Measurements from ENCODE around the gene LAMA3.

The LAMA3 gene

DNA sequence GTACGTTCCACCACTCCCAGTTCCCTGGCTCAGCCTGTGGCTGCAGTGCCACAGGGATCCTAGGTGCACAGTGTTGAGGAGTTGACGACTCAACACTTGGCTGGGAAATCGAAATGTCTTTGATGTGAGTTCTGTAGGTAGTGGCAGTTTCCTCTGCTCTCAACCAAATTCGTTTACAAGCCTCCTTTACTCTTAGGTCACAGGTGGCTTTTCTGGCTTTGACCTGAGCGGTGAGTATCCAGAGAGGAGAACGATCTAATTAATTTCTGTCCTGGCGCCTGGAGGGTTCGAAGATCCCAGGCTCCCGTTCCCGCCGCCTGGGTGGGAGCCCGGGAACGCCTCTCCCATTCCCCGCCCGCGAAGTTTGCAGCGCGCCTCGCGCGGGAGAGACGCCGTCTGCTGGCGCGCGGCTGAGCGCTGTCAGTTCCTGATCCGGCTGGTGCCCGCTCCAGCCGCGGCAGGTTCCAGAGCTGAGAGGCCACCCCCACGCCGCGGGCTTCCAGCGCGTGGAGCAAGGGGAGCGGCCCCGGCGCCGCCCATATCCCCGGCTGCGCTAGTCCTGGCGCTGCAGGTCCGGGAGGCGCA is at the start of gene LAMA3:
Gene LAMA3 (plus strand): TSS at position 423 of the 585 bp plus-strand sequence. CDS start 231 bp downstream, outside the sequence.
- peak; percentile 1 to 64 (median 8) for DNase-seq

DNA sequence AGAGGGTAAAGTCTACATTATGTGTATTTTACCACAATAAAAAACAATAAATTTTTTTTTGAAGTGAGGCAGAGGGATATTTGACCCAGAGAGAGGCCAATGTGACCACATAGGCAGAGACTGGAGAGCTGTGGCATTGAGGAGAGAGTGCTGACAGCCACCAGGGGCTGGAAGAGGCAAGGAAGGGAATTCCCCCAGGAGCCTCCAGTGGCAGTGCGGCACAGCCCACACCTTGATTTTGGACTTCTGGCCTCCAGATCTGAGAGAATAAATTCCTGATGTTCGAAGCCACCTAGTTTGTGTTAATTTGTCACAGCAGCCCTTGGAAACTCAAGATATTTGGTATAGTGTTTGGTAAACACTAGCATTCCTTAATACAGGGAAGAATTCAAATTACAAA is 49.2 kb upstream of the LAMA3 start:
- DNase-seq = no peak

- DNase-seq = no peak
Observed at GRCh38 chr18:23641143-23641720, 48.0 kb upstream of the LAMA3 start.

GRCh38 chr18:23641937-23642666 is 47.2 kb upstream of the LAMA3 start:
- no peak for DNase-seq

GRCh38 chr18:23643815-23644490 is 45.3 kb upstream of the LAMA3 start:
- no peak for DNase-seq

GRCh38 chr18:23645568-23646175 is 43.6 kb upstream of the LAMA3 start:
- DNase-seq = no peak

GRCh38 chr18:23646282-23646681 is 43.0 kb upstream of the LAMA3 start:
- no peak for DNase-seq

GRCh38 chr18:23648456-23648855 is 40.8 kb upstream of the LAMA3 start:
- no peak for DNase-seq

GRCh38 chr18:23648940-23649607 is 40.2 kb upstream of the LAMA3 start:
- DNase-seq = no peak

- DNase-seq = no peak
Observed at GRCh38 chr18:23650968-23651927, 38.0 kb upstream of the LAMA3 start.

- no peak for DNase-seq
Observed at GRCh38 chr18:23652232-23652631, 37.0 kb upstream of the LAMA3 start.

GRCh38 chr18:23658285-23658684 is 31.0 kb upstream of the LAMA3 start:
- DNase-seq = no peak

DNA sequence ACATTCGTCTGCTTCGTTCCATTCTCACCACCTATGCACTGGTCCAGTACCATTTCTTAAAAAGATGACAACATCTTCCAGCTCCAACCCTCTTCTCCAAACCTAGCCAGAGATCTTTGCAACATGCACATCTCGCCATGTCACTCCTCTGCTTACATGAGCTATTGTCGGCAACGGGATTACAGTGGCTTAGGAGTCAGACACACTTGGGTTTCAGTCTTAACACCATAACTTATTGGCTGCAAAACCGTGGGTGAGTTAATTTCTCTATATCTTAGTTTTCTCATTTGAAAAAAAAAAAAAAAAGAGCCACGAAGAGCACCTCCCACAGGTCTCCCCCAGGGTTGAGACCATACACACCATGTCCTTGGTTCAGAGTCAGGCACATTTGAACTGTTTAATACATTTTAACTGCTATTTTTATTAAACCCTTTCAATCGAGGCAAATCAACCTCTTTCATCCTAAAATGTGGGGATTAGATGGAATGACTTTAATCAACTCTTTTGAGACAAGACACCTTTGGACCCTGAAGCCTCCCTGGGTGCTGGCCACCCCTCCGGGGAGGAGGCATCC is 27.4 kb upstream of the LAMA3 start:
- peak in 1 of 6 experiments; percentile 39 for DNase-seq

DNA sequence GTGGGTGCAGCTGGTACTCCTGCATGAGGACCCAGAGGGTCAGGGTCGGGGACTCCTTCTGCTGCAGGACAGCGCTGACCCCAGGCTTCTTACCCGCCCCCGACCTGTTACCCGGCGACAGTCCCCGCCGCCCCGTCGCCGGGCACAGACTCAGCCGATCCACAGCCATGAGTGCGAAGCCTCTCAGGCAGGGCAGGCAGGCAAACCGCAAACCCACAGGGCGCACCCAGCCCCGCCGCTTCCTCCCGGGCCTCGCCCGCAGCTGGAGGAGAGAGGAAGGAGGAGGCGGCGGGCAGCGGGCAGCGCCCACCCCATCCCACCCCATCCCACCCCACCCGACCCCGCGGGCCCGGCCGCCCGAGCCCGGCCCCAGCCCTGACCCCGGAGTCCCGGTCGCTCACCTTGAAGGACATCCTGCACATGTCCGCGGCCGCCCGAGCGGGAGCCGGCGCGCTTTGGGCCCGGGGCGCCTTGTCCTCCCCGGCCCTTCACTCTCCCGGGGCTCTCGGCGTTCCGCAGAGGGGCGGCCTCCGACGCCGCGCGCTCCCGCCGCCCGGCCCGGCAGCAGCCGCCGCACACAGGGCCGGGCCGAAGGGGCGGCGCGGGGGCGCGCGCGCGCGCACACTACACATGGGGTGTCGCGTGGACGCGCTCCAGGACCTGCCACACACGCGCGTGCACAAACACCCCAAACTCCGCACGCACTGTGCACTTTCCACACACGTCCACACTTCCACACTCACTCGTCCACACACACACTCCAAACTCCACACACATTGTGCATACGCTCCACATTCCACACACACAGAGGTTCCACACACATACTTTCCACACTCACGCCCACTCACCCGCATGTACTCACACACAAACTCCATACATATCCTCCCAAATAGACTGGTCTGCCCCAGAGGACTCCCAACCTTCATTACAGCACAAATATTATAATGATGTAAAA is 26.7 kb upstream of the LAMA3 start, which contains the start of gene ANKRD29:
Gene ANKRD29 (minus strand): TSS at position 603 of the 955 bp plus-strand sequence. CDS start 181 bp downstream, at position 422.
- peak; percentile 12 to 51 (median 22) for DNase-seq

DNA sequence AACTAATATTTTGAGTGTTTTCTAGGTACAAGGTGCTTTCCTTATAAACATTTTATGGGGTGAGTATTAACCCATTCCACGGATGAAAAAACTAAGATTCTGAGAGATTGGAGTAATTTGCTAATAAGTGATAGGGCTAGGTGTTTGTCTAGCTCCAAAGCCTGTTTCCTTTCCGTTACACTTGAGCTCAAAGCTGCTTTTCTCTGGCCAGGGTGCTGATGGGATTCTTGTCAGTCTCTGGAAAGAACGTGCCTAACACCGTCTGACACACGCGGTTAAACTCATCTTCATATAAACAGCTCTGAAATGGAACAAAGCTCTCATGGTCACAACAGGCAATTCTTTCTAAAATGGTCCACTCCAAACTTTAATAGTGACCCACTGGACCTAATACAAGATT is 24.6 kb upstream of the LAMA3 start:
- DNase-seq = no peak

GRCh38 chr18:23667114-23667513 is 22.1 kb upstream of the LAMA3 start:
- no peak for DNase-seq

DNA sequence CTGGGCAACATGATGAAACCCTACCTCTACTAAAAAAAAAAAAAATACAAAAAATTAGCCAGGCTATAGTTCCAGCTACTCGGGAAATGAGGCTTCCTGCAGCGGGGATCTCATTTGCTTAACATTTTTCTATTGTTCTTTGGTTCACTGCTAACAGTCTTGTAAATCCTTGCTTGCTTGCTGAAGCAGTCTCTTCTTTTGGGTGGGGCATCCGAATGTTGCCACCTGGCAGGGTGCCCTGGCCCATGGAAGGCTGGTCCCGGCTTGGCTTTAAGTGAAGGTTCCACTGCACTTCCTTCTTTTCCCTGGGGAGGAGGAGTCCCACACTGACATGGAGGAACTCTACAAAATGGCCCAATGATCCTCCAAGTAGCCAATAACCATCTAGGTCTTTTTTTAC is 20.5 kb upstream of the LAMA3 start:
- no peak for DNase-seq

GRCh38 chr18:23669202-23669766 is 20.0 kb upstream of the LAMA3 start:
- no peak for DNase-seq

DNA sequence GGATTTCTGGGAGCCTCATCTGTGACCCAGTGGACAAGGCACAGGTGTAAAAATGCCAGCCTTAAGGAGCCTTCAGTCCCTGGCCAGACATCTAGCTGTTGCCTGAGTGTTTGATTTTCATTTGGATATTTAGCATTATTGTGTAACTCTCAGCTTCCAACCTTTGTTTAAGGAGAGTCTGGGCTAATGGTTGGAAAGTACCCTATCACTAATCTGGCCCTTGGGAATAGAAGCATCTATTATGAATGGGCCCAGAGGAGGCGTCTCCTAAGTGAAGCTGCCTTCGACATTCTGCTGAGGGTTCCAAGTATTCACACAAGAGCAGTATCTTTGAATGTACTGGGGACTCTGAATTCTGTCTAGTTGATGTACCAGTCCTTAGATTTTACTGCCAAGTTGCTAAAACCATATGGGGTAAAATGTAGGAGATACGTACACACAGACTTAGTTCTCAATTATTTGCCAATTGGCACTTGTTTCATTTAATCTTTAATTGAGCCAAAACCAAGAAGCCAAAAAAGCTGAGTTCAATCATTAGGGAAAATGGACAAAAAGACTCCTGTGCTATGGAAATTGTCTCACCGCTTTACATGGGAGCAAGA is 19.3 kb upstream of the LAMA3 start:
- no peak for DNase-seq
